ENCODE data around the gene IQCH.

IQCH gene

DNA sequence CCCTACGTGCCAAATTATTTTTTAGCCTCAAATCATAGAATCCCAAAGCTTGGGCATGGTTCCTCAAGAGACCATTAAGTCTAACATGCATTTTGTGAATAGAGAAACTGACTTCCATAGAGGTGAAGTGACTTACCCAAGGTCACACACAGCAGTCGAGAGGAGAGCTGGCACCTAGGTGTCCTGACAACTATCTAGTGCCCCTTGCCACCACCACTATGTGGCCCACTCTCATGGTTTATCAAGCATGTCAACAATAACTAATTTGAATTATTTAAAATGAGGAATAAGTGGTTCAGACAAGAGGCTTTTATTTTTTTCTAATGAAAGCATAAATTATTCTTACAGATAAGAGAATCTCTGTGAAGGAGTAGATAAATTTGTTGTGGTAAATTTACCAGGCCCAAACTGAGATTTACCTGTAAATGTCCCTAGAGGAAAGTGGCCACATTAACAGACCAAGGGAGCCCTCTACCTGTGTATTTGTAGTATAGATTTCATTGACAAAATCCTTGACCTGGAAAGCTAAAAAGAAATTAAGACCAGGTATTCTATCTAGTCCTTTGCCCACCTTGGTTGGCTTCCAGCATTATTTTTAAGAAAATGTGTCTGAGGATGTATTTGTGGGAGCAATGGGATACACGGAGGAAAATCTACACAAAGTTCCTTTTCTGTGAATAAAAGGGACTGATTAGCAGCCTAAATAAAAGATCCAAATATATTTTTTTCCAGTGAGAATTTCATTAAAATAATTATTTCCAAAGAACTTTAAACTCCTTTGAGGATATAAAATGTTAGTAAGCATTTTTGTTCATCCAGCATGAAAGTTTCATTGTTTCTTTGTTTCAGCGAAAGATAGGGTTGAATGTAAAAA is 49.1 kb downstream of the IQCH start:
- no peak overlapping the region for H3K4me3 ChIP-seq
- no peak overlapping the region for H3K9ac ChIP-seq
- H3K4me1 ChIP-seq: peaks cover 6 to 10% (median 9%) of the 10 kb centered on the region in 10 experiments; a peak in 17 of 20 replicates
- no peak for TF ChIP-seq Cebpa-rat (IDR thresholded peaks at IDR 0.05)
- no peaks in the 10 kb centered on the region for H3K36me3 ChIP-seq
- no peaks in the 10 kb centered on the region for H4K20me1 ChIP-seq
- no peaks in the 10 kb centered on the region for H3K9me3 ChIP-seq (replicated peaks in 1 of 11)
- no peaks in the 10 kb centered on the region for H3K27me3 ChIP-seq
- H3K4me2 ChIP-seq: no peak overlapping the region
- no peak overlapping the region for H3K27ac ChIP-seq

DNA sequence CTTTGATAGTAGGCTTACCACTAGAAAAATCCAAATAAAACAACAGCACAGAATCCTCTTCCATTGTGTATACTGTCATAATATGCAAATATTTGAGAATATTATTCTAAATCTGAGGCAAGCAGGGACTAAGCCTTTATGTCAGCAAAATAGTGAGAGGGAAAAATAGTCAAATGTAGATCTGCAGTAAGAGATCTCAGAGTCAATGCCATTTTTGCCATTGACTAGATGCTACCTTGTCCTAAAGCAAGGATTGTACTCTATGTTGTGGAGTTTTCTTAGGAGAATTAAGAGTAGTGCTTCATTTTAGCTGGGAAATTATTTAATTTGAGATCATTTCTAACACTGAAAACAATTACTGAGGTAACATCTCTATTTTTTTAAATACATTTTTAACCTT is 50.2 kb downstream of the IQCH start:
- no peak overlapping the region for H3K4me3 ChIP-seq
- H3K27me3 ChIP-seq: no peaks in the 10 kb centered on the region
- no peak overlapping the region for H3K4me2 ChIP-seq
- no peaks in the 10 kb centered on the region for H3K9me3 ChIP-seq (replicated peaks in 1 of 11)
- H3K4me1 ChIP-seq: peaks cover 6 to 11% (median 9%) of the 10 kb centered on the region in 10 experiments; a peak in 17 of 20 replicates
- H3K9ac ChIP-seq: no peak overlapping the region
- no peak for TF ChIP-seq Cebpa-rat (IDR thresholded peaks at IDR 0.05)
- H3K27ac ChIP-seq: no peak overlapping the region
- no peaks in the 10 kb centered on the region for H3K36me3 ChIP-seq
- no peaks in the 10 kb centered on the region for H4K20me1 ChIP-seq

DNA sequence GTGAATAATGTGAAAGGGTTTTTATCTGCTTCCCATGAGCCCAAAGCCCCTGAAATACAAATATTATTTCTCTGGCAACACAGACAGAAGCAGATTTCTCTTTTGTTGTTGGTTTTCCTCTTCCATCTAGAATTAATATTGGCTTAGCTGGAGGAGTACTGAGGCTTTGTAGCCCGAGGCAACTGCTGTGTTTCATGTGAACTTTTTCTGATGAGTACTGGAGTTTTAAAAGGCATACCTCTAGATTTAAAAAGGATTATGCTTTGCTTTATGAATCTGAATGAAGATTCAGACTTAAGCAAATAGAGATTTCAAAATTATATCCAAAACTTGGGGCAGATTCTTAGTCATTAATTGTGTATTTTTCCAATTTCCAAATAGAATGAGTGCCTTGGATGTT is 50.9 kb downstream of the IQCH start:
- no peak for TF ChIP-seq Cebpa-rat (IDR thresholded peaks at IDR 0.05)
- Histone ChIP-seq H3K27me3 (no peaks in the 10 kb centered on the region), H3K27ac (no peak overlapping the region), H3K4me2 (no peak overlapping the region), H3K4me3 (no peak overlapping the region), H3K36me3 (no peaks in the 10 kb centered on the region), H4K20me1 (no peaks in the 10 kb centered on the region), H3K9ac (no peak overlapping the region), H3K4me1 (peaks cover 6 to 11% (median 9%) of the 10 kb centered on the region in 10 experiments; a peak in 17 of 20 replicates), H3K9me3 (replicated peaks in 1 of 11) (no peaks in the 10 kb centered on the region)

- peaks cover 6 to 11% (median 9%) of the 10 kb centered on the region in 10 experiments; a peak in 17 of 20 replicates for H3K4me1 ChIP-seq
- H3K4me3 ChIP-seq: no peak overlapping the region
- no peak for TF ChIP-seq Cebpa-rat (IDR thresholded peaks at IDR 0.05)
- no peaks in the 10 kb centered on the region for H3K9me3 ChIP-seq (replicated peaks in 1 of 11)
- no peaks in the 10 kb centered on the region for H3K27me3 ChIP-seq
- H3K9ac ChIP-seq: no peak overlapping the region
- no peaks in the 10 kb centered on the region for H4K20me1 ChIP-seq
- no peaks in the 10 kb centered on the region for H3K36me3 ChIP-seq
- no peak overlapping the region for H3K4me2 ChIP-seq
- H3K27ac ChIP-seq: no peak overlapping the region
These were observed 52.6 kb downstream of the IQCH start for GRCh38 chr15:67307156-67307555.

- no peak overlapping the region for H3K9ac ChIP-seq
- no peaks in the 10 kb centered on the region for H3K9me3 ChIP-seq (replicated peaks in 1 of 11)
- H3K4me1 ChIP-seq: peaks cover 6 to 11% (median 9%) of the 10 kb centered on the region in 10 experiments; a peak in 17 of 20 replicates
- no peak for TF ChIP-seq Cebpa-rat (IDR thresholded peaks at IDR 0.05)
- H4K20me1 ChIP-seq: no peaks in the 10 kb centered on the region
- no peaks in the 10 kb centered on the region for H3K27me3 ChIP-seq
- no peak overlapping the region for H3K27ac ChIP-seq
- H3K4me2 ChIP-seq: peak overlapping the region in 7 of 11 experiments; percentile 14 to 45 (median 30); a peak in 12 of 22 replicates
- H3K36me3 ChIP-seq: no peaks in the 10 kb centered on the region
- H3K4me3 ChIP-seq: no peak overlapping the region
These were observed 53.5 kb downstream of the IQCH start for GRCh38 chr15:67307889-67308597.

- Histone ChIP-seq H3K4me2 (no peak overlapping the region), H3K4me3 (no peak overlapping the region), H3K27me3 (no peaks in the 10 kb centered on the region), H3K36me3 (no peaks in the 10 kb centered on the region), H3K9ac (no peak overlapping the region), H3K9me3 (replicated peaks in 1 of 11) (no peaks in the 10 kb centered on the region), H4K20me1 (no peaks in the 10 kb centered on the region), H3K27ac (no peak overlapping the region), H3K4me1 (peaks cover 6 to 11% (median 9%) of the 10 kb centered on the region in 10 experiments; a peak in 17 of 20 replicates)
- no peak for TF ChIP-seq Cebpa-rat (IDR thresholded peaks at IDR 0.05)
These were observed 57.1 kb downstream of the IQCH start for GRCh38 chr15:67311731-67312130.

DNA sequence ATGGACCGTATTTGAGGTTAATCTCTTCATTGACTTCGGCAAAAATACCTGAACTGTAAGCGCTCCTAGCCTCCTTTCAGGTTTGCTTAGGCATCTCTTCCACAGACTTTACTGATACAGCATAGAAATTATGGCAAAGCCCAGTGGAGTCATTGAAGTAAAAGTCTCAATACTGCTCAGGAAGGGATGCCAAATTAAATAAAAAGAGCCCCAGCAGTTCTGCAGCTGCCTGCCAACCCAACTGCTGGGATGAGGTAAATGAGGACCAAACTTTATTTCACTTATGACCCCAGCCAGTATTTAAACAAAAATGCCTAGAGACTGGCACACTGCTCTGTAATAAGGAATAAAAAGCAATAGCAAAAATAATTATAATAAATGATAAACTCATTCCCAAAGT is 65.4 kb downstream of the IQCH start:
- Histone ChIP-seq H3K9me3 (replicated peaks in 1 of 11) (peaks cover 8 to 20% (median 14%) of the 10 kb centered on the region in 11 experiments), H3K36me3 (no peaks in the 10 kb centered on the region), H3K27ac (no peak overlapping the region)

GRCh38 chr15:67321352-67321751 is 66.8 kb downstream of the IQCH start:
- no peaks in the 10 kb centered on the region for H3K4me1 ChIP-seq
- H3K4me2 ChIP-seq: no peak overlapping the region
- TF ChIP-seq Cebpa-rat (IDR thresholded peaks at IDR 0.05): no peak
- H3K36me3 ChIP-seq: no peaks in the 10 kb centered on the region
- H3K27me3 ChIP-seq: no peaks in the 10 kb centered on the region
- no peak overlapping the region for H3K27ac ChIP-seq
- H4K20me1 ChIP-seq: no peaks in the 10 kb centered on the region
- H3K9me3 ChIP-seq (replicated peaks in 1 of 11): peaks cover 8 to 20% (median 14%) of the 10 kb centered on the region in 11 experiments
- no peak overlapping the region for H3K9ac ChIP-seq
- no peak overlapping the region for H3K4me3 ChIP-seq

More for the DNA sequence above, 65.4 kb downstream of the IQCH start:
- Histone ChIP-seq H3K27me3 (no peaks in the 10 kb centered on the region), H3K4me2 (no peak overlapping the region), H3K4me1 (no peaks in the 10 kb centered on the region), H3K4me3 (no peak overlapping the region), H3K9ac (no peak overlapping the region), H4K20me1 (no peaks in the 10 kb centered on the region)
- TF ChIP-seq Cebpa-rat (IDR thresholded peaks at IDR 0.05): no peak

GRCh38 chr15:67322481-67322880 is 67.9 kb downstream of the IQCH start:
- Histone ChIP-seq H4K20me1 (no peaks in the 10 kb centered on the region), H3K27me3 (no peaks in the 10 kb centered on the region), H3K9ac (no peak overlapping the region), H3K27ac (no peak overlapping the region), H3K4me3 (no peak overlapping the region), H3K36me3 (no peaks in the 10 kb centered on the region), H3K4me2 (no peak overlapping the region), H3K9me3 (replicated peaks in 1 of 11) (peaks cover 14 to 27% (median 20%) of the 10 kb centered on the region in 11 experiments), H3K4me1 (no peaks in the 10 kb centered on the region)
- no peak for TF ChIP-seq Cebpa-rat (IDR thresholded peaks at IDR 0.05)

Measured in BLaER1 treated with 17β-estradiol and CSF1 and Interleukin-3, amounts not matched to agents 10 nM and 100 nM (cell line).